Measurements from ENCODE around the gene ABHD2.

The ABHD2 gene

GRCh38 chr15:89167267-89168176 is 79.3 kb downstream of the ABHD2 start:
- peak; percentile 8 for DNase-seq (ENCODE audit: low read depth)

GRCh38 chr15:89168316-89168833 is 80.1 kb downstream of the ABHD2 start:
- no peak for DNase-seq (ENCODE audit: low read depth)

- no peak for DNase-seq (ENCODE audit: low read depth)
Measured at GRCh38 chr15:89170364-89170763, 82.1 kb downstream of the ABHD2 start.

- no peak for DNase-seq (ENCODE audit: low read depth)
Measured at GRCh38 chr15:89171136-89172072, 83.1 kb downstream of the ABHD2 start.

GRCh38 chr15:89172921-89173320 is 84.7 kb downstream of the ABHD2 start:
- no peak for DNase-seq (ENCODE audit: low read depth)

- DNase-seq (ENCODE audit: low read depth), result no peak
Measured at GRCh38 chr15:89174476-89174875, 86.2 kb downstream of the ABHD2 start.

GRCh38 chr15:89175617-89176191 is 87.4 kb downstream of the ABHD2 start:
- DNase-seq (ENCODE audit: low read depth), result no peak

GRCh38 chr15:89177116-89177515 is 88.9 kb downstream of the ABHD2 start:
- no peak for DNase-seq (ENCODE audit: low read depth)

GRCh38 chr15:89177633-89178306 is 89.5 kb downstream of the ABHD2 start:
- DNase-seq (ENCODE audit: low read depth), result no peak

- DNase-seq (ENCODE audit: low read depth), result no peak
Measured at GRCh38 chr15:89178307-89178977, 90.2 kb downstream of the ABHD2 start.

- DNase-seq (ENCODE audit: low read depth), result no peak
Measured at GRCh38 chr15:89179966-89180875, 92.0 kb downstream of the ABHD2 start.

- DNase-seq (ENCODE audit: low read depth), result no peak
Measured at GRCh38 chr15:89184357-89184756, 96.1 kb downstream of the ABHD2 start.

- DNase-seq (ENCODE audit: low read depth), result no peak
Measured at GRCh38 chr15:89184886-89185526, 96.8 kb downstream of the ABHD2 start.

GRCh38 chr15:89186803-89187202 is 98.5 kb downstream of the ABHD2 start:
- no peak for DNase-seq (ENCODE audit: low read depth)

- no peak for DNase-seq (ENCODE audit: low read depth)
Measured at GRCh38 chr15:89187301-89187985, 99.2 kb downstream of the ABHD2 start.

- DNase-seq (ENCODE audit: low read depth), result no peak
Measured at GRCh38 chr15:89187986-89188514, 99.8 kb downstream of the ABHD2 start.

- DNase-seq (ENCODE audit: low read depth), result no peak
Measured at GRCh38 chr15:89192136-89192535, 103.9 kb downstream of the ABHD2 start.

GRCh38 chr15:89192766-89193165 is 104.5 kb downstream of the ABHD2 start:
- no peak for DNase-seq (ENCODE audit: low read depth)

- DNase-seq (ENCODE audit: low read depth), result no peak
Measured at GRCh38 chr15:89194608-89195007, 106.4 kb downstream of the ABHD2 start.

Measured in stimulated activated CD8-positive, alpha-beta memory T cell treated with anti-CD3 and anti-CD28 coated beads, Interleukin-12 subunit alpha, Interleukin-12 subunit beta, amount 100 ng/mL, for 4 hours (primary cell).